SKM-1 treated with dmso at 0.1 percent for 144 hours (cell line): ENCODE results near the gene BCR.
"Not testable (repeated sequence)": the region's sequence is repeated elsewhere in the genome, so short reads cannot be mapped to it uniquely, and the experiment has no call there.

Experiments used
- DNase-seq: peaks from one replicate; lab custom pipeline; 2025; ENCODE audit not compliant: unreplicated experiment; lab: John Stamatoyannopoulos, UW

BCR gene

DNA sequence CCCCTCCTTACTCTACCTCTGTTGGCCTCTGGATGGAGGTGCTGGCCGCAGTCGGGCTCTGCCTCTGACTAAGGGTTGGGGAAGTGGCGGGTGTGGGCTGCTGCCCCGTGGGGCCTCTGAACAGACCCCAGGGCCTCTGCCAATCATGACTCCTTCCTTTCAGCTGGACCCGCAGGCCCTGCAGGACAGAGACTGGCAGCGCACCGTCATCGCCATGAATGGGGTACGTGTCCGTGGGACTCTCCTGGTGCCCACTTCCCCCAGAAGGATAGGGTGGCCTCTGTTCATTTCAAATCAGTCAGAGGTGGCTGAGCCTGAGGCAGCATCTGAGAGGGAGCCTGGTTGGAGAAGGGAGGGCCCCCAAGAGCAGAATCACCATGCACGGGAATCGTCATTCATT lies 129.0 kb downstream of the BCR start:
- DNase-seq: not testable (repeated sequence)

DNA sequence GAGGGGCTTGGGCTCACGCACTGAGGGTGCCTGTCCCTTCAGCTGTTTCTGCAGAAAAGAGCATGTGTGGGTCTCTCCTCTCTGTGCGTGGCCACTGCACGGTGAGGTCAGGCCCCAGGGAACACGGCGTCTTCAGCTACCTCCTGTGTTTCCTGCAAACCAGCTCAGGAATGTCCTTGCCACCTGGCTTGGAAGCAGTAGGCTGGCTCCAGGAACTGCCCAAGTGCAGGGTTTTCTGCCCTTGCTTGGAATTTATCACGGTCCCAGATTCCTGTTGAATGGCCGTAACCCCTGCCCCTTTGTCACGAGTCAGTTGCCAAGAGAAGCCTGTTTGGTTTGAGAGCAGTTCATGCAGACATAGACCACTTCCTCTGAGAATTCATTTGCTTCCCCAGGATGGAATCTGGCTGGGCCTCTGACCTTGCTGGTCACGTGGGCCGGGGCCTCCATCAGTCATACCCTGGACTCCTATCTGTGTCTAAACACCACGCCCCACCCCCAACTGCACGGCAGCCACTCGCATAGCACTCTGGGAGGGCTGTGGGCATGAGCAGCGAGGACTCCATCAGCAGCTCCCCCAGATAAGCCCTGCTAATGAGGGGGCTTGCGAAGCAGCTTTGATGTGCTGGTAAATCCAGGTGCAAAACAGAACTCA lies 130.3 kb downstream of the BCR start:
- DNase-seq: not testable (repeated sequence)

DNA sequence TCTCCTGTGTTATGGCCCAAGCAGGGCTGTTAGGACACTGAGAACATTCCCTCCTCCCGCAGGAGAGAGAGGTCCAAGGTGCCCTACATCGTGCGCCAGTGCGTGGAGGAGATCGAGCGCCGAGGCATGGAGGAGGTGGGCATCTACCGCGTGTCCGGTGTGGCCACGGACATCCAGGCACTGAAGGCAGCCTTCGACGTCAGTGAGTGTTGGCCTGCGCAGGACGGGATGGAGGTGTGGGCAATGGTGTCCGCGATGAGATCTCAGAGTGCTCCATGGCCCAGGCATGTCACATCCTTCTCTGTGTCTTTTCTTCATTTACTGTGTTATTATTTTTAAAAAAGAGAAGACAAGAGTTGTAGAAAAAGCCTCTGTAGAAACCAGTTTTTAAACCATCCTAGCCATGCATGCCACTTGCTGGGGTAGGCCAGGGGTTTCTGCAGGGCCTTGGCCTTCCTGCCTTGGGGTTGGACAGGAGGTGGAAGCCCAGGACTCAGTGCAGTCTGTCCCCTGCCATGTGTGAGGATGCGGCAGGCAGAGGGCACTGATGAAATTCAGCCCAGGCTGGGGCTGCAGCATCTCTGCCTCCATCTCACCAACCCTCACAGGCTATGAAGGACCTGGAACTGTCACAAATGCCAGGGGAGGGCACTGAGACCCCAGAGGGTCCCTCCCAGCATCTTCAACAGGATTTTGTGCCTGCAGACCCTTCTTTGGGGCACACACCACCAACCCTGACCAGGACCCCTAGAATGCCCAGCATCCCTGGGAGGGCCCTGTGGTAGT lies 131.5 kb downstream of the BCR start:
- DNase-seq: not testable (repeated sequence)

DNA sequence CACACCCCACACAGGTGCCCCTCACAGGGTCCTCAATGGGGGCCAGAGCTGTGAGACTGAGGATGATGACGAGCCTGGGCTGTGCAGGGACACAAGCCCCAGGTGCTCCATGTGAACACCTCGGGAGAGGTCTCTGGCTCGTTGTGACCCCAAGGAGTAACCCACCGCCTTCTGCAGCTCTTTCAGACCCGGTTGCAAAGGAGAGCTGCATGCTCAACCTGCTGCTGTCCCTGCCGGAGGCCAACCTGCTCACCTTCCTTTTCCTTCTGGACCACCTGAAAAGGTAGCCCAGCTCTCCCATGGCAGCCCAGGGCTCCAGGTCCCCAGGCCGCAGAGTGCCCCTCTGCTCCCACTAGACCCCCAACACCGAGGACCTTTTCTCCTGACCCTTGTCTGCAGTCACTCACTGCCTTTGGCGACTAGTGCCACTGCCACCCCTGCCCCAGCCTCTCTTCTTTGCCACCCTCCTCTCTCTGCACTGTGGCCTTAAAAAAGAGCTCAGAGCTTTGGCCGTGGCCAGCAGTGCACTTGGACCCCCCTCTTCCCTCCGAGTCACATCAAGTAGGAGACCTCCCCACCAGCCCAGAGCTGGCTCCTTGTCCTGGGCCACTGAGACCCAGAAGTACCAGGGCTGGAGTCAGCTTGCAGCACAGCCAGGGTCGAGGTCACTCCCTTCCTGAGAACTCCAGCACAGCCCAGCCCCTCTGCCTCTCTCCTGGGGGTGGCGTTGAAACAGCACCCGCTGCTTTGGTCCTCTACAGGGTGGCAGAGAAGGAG lies 133.7 kb downstream of the BCR start:
- no peak for DNase-seq

DNA sequence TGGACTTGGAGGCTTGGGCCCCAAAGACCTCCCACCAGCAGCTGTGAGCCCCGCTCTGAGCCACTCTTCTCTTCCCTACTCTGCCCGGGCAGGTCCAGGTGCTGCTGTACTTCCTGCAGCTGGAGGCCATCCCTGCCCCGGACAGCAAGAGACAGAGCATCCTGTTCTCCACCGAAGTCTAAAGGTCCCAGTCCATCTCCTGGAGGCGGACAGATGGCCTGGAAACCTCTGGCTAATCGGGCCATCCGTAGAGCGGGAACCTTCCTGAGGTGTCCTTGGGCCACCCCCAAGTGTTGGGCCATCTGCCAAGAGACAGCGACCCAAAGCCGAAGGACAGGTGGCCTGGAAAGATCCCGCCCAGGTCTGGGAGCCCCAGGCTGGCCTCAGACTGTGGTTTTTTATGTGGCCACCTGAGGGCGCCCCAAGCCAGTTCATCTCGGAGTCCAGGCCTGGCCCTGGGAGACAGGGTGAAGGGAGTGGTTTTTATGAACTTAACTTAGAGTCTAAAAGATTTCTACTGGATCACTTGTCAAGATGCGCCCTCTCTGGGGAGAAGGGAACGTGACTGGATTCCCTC lies 135.1 kb downstream of the BCR start:
- DNase-seq: peak; percentile 40

DNA sequence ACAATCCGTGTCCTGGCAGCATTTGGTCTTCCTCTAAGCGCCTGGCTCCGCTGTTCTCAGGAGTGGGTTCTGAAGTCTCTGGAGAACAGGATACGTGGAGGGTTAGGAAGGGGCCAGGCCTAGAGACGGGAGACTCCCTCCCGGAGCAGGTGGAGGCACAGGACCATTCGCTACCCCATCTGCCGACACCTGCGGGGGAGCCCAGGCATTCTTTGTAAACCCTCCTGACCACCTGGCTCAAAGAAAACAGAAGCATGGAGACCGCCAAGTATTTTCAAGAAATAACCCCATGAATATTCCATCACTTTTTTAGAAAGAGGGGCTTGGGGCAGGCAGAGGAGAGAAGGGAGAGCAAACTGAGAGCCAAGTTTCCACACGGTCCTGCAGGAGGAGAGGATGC lies 136.3 kb downstream of the BCR start:
- not testable (repeated sequence) for DNase-seq

DNA sequence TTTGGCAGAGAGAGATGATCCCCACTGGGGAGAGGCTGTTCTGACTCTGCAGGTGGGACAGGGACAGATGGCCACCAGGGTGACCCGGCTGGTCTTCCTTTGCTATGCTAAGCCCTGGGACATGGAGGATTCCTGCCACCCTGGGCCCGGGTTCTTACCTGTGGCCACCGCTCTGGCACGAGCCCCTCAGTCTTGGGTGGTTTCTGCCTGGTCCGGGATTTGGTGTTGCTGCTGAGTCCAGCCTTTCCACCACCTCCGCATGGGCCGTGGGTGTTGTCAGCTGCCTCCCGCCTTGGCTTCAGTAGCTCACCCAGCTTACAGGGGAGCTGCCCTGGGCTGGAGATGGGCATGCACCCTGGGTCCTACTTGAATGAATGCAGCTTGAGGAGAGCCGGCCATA lies 138.0 kb downstream of the BCR start:
- not testable (repeated sequence) for DNase-seq

DNA sequence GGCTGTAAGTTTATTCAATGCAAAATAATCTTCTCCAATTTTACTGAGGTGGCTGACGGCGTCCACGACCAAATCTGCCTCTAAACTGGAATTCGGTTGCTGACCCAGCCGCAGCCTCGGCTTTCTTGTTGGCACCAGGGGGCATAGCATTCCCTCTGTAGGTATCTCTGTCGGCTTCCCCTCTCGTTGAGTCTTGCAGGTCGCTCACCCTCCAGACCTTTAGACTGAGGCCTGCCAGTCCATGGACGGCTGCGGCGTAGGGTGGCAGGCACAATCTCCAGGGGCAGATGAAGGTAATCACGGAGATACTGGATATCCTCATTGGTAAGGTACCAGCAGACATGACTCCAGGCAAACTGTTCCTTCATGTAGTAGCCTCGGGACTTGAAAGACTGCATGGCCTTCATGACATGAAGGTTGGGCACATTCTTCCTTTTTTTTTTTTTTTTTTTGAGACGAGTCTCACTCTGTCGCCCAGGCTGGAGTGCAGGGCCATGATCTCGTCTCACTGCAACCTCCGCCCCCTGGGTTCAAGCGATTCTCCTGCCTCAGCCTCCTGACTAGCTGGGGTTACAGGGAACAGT lies 142.3 kb downstream of the BCR start:
- not testable (repeated sequence) for DNase-seq

DNA sequence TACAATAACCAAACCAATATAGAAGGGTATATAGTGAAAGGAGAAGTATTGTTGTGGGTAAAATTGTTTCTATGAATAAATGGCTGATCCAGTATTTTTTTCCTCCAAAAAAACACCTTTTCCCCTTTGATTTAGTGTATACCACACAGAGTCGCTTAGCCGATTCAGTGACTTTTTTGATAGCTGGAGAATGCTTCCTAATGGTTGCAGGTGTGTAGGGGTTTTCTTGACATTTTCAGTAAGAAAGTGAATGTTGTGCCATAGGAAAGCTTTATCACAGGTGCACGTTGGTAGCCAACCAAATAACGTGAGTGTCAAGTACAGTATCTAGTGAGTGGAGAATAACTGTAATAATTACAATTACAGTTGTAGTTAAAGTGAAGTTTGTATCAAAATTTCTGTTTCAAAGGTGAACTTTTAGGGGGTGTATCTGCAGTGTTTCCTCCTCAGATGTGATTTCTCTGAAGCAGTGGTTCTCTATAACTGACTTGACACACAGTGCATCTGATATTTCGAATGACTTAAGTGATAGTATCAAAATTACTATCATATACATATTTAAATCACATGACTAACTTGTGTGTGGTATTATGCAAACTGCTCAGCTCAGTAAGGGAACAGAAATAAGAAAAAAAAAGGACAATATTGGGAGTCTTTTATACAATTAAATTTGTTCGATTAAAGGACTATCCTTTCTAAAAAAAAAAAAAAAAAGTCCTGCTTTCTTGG lies 143.8 kb downstream of the BCR start:
- DNase-seq: not testable (repeated sequence)

DNA sequence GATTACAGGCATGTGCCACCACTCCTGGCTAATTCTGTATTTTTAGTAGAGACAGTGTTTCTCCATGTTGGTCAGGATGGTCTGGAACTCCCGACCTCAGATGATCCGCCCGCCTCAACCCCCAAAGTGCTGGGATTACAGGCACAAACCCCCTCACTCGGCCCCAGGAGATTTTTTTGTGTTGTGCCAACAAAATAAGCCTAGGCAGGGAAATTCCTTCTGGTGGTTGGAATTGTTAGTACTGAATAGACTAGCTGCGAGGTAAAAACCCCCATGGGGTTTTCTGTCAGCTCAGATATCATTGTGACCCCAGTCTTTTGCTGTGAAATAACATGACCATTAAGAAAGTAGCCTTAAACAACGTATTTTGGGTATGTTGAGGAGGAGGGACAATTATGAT lies 144.9 kb downstream of the BCR start:
- DNase-seq: no peak

DNA sequence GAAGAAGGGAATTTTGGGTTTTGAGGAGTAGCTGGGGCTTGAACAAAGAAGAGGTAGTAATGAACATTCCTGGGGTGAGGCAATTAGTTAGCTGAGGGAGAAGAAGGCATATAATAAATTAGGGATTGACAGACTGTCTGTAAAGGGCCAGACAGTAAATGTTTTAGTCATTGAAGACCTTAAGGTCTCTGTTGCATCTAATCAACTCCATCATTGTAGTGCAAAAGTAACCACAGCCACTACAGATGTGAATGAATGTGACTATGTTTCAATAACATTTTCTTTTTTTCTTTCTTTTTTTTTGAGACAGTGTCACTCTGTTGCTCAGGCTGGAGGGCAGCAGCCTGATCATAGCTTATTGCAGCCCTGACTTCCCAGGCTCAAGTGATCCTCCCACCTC lies 153.5 kb downstream of the BCR start:
- not testable (repeated sequence) for DNase-seq

DNA sequence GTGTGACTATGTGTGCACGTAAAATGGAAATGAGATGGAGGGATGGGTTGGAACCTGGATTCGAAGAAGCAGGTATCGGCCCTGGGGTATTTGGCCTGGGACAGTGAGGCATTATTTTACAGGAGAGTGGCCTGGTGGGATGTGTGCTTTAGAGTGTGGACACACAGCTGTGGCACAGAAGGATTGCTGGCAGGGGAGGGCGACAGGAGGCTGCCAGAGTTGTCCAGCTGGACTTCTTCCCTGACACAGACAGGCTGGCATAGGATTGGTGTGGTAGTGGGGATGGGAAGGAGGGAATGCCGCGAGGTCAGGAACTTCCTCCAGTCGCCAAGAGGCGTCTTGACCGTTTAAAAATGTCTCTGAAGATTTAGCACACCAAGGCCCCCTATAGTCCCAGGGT lies 157.4 kb downstream of the BCR start:
- DNase-seq: not testable (repeated sequence)

DNA sequence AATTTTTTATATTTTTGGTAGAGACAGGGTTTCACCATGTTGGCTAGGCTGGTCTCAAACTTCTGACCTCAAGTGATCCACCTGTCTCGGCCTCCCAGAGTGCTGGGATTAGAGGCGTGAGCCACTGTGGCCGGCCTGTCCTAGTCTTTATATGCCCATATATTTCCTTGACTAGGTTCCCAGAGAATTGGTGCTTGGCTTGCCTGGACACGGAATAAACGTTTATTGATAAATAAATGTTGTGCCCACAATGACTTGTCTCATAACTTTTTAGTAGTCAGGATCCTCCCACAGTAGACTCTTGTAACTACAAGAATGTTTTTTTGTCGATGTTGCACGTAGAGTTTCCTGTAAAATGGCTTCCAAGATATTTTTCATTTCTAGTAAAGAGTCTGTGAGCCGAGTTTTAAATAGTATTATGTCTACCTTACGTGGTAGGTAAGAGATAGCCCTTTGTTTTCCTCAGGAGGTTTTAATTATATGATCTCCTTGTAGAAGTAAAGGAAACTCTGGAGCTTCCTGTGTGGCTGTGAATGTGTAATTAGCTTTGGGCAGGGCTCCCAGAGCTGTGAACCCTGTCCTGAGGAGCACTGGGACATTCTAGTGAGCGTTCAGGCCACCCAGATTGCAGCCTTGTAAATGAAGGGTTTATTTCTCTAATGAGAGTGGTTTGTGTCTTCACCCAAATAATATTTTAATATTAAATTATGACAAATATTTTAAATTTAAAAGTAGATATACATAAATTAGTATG lies 161.8 kb downstream of the BCR start:
- not testable (repeated sequence) for DNase-seq

DNA sequence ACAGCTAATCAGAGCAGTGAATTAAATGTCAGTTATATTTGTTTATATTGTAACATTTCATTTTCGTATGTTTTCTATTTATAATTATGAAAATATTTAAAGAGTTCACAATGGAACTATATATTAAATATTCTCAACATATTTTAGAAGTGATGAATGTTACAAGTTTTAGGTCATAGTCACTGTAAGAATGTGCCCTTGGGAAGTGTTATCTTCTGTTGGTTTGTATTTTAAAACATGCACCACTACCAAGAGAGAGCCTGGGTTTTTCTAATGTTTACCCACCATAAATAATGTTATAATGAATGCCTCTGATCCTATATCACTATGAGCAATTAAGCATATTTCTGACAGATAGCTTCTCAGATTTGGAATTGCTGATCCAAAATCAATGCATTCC lies 171.0 kb downstream of the BCR start:
- no peak for DNase-seq

DNA sequence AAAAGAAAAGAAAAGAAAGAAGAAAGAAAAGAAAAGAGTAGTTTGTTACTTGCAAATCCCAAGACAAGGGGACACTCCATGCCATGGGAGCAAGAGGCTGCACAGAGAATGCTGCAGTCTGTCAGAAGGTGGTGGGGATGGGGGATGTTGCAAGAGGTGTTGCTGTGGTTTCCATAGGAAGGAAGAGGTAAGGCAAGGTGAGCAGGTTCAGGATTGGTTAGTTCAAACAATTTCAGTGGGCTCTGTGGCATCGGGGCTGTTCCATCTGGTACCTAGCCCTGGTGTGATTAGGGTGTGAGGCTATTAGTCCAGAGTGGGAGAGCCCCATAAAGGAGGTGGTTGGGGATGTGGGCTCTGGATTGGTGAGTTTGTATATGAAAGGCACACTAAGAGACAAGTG lies 172.7 kb downstream of the BCR start:
- DNase-seq: no peak

DNA sequence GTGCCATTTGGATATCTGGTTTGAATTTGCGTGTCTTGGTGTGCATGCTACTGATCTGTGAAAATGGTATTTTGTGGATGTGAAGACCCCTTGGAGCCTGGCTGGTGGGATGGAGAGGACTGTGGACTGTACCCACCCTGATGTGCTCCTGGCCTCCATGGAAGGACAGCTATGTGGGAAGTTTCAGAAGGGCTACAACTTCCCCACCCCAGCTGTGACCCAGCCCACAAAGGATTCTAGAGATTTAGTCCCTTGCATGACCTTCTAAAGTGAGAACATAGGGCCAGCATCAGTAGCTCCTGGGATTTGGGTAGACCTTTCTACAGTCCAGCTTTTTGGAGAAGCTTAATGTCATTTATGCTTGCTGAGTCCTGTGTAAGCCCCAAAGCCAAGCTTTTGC lies 173.4 kb downstream of the BCR start:
- no peak for DNase-seq

DNA sequence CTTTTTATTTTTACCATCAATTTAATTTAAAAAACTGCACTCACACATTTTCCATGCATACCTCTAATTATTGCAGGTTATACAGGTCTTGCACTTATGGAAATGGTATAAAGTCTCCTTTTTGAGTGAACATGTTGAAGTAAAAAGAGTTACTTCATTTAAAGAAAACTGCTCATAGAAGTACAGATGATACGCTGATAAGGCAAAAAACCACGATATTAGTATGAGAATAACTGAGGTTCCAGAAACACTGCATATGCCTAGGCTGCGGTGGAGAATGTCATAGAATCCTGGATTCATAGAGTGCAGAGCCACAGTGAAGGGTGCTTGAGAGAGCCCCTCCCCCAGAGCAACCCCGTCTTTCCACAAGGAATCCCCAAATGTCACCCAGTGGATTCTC lies 175.8 kb downstream of the BCR start:
- DNase-seq: no peak

DNA sequence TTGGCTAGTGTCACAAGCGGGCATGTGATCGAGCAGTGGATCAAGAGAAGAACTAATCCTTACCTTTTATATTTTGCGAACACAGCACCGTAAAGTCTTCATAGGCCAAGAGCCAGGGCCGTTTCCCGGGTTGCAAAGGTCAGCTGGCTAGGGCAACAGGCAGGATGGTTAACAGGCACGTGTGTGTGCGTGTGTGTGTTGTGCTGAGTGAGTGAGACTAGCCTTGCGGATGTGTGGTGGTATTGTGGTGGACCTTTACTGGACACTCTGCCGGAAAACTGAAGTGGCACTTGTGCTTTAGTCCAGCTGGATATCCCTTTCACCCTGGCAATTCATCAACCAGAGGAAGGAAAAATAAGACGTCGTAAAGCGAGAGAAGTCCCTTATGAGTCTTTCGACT lies 176.7 kb downstream of the BCR start:
- DNase-seq: no peak

DNA sequence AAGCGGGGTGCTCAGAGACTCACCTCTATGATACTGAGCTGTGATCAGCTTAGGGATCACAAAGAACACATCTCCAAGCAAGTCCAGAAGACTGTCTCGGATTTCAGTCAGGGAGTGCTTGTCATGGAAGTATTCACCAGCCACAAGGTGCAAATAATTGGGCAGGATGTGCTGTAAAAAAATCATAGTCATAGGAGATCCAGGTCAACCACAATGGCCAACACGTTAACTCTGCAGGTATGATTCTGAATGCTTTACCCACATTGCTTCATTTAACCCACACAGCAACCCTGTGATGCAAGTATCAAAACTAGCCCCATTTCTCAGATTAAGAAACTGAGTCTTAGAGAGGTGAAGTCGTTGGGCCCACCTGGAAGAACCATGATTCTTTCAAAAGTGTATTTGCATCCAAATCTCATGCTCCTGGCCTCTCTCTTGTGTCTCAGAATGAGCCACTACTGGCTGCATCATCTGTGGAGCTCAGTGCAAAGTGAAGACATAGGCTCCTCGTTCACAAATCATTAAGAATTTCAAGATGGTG lies 179.3 kb downstream of the BCR start:
- no peak for DNase-seq

DNA sequence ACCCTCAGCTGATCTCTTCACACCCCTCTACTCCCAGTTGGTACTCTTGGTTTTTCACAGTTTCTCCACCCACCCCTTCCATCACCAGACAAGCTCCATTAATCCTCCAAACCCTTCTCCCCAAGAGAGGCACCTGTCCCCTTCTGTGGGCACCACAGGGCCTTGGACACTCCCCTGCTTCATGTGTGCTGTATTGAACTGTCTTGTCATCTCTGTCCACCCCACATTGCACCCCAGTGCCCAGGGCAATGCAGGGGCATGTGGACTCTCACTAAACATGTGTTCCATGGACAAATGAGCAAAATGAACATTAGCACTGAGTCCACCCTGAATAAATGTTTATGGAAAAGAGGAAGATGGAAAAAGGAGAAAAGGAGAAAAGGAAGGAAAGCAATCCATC lies 181.4 kb downstream of the BCR start:
- no peak for DNase-seq
